ENCODE data around the gene PSMB11.
"Not testable (repeated sequence)": the region's sequence is repeated elsewhere in the genome, so short reads cannot be mapped to it uniquely, and the experiment has no call there.

The PSMB11 gene

DNA sequence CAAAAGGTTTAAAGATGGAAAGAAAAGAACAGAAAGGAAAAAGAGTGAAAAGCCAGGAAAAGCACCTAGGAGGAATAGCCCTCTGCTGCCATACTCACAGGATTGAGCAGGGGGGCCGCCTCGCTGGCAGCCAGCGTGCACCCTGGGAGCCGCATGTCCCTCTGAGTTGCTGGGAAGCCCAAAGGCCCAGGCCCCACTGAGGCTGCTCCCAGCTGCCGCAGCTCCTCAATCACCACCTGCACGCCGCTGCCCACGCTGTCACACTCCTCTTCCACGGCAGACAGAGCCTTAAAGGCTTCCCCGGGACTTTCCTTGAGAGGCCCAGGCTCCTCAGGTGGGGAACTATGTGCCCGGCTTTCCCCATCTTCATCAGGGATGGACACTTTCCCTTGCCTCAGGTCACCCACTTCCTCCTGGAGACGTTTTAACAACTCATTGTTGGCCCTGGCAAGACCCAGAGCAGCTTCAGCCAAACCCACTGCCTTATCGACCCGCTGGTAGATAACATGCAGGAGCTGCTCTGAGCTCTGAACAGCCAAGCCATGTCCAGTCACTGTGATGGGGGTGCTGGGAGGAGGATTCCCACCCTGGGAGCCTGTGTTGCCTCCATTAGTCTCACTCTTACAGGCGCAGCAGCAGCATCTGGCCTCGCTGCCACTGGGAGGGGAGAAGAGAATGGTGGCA, 43.5 kb upstream of the PSMB11 start:
- H3K4me1 ChIP-seq (ENCODE audit: insufficient read depth, low read length, poor library complexity, severe bottlenecking), result peaks cover 3% of the 10 kb centered on the region
- no peak overlapping the region for H2AFZ ChIP-seq (ENCODE audit: low read length)
- H3K79me2 ChIP-seq (ENCODE audit: insufficient read depth, low read length), result no peaks in the 10 kb centered on the region
- H3K9me3 ChIP-seq (ENCODE audit: insufficient read depth, low read depth, low read length), result no peaks in the 10 kb centered on the region
- no peak for TF ChIP-seq EZH2phosphoT487 (IDR thresholded peaks at IDR 0.05; ENCODE audit: borderline replicate concordance)
- TF ChIP-seq, protein P1, sequence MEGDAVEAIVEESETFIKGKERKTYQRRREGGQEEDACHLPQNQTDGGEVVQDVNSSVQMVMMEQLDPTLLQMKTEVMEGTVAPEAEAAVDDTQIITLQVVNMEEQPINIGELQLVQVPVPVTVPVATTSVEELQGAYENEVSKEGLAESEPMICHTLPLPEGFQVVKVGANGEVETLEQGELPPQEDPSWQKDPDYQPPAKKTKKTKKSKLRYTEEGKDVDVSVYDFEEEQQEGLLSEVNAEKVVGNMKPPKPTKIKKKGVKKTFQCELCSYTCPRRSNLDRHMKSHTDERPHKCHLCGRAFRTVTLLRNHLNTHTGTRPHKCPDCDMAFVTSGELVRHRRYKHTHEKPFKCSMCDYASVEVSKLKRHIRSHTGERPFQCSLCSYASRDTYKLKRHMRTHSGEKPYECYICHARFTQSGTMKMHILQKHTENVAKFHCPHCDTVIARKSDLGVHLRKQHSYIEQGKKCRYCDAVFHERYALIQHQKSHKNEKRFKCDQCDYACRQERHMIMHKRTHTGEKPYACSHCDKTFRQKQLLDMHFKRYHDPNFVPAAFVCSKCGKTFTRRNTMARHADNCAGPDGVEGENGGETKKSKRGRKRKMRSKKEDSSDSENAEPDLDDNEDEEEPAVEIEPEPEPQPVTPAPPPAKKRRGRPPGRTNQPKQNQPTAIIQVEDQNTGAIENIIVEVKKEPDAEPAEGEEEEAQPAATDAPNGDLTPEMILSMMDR (conservative IDR thresholded peaks at IDR 0.05; ENCODE audit: low read length), result no peak
- H3F3A ChIP-seq (ENCODE audit: low read depth), result no peaks in the 10 kb centered on the region
- H4K20me1 ChIP-seq (ENCODE audit: insufficient read depth, low read length, poor library complexity, severe bottlenecking), result no peaks in the 10 kb centered on the region
- H3K27me3 ChIP-seq (ENCODE audit: insufficient read depth, low read length, poor library complexity, severe bottlenecking), result no peaks in the 10 kb centered on the region
- H3K9me2 ChIP-seq (replicated peaks; ENCODE audit: low read depth, low read length), result no peaks in the 10 kb centered on the region
- no peak overlapping the region for H3K9ac ChIP-seq (ENCODE audit: low read depth, low read length, poor library complexity, severe bottlenecking)
- H3K4me2 ChIP-seq (ENCODE audit: low read depth, low read length, poor library complexity, severe bottlenecking), result no peak overlapping the region
- no peak overlapping the region for H3K4me3 ChIP-seq (ENCODE audit: low read length, poor library complexity, severe bottlenecking)
- H3K36me3 ChIP-seq (ENCODE audit: insufficient read depth, low read length), result no peaks in the 10 kb centered on the region

DNA sequence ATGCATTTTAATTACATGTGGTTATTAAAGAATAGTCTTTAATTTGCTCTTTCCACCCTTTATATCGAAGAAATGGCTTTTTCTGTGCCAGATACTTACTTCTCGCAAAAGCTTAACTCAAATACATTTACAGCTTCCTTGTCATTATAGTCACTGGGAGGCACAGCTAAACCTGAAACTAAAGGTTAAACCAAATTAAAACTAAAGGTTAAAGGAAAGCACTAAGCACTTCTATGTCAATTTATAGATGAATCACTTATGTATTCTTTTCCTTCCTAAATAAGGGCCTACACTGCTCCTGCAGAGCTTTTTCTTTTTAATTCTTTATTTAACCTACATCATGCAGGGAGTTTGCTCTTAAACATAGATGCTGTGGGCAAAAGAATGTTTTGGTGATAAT, 41.2 kb upstream of the PSMB11 start:
- Histone ChIP-seq H3F3A (ENCODE audit: low read depth) (no peaks in the 10 kb centered on the region), H3K27me3 (ENCODE audit: insufficient read depth, low read length, poor library complexity, severe bottlenecking) (no peaks in the 10 kb centered on the region), H3K9me3 (ENCODE audit: insufficient read depth, low read depth, low read length) (no peaks in the 10 kb centered on the region), H3K79me2 (ENCODE audit: insufficient read depth, low read length) (peaks cover 2% of the 10 kb centered on the region), H4K20me1 (ENCODE audit: insufficient read depth, low read length, poor library complexity, severe bottlenecking) (no peaks in the 10 kb centered on the region), H3K4me2 (ENCODE audit: low read depth, low read length, poor library complexity, severe bottlenecking) (no peak overlapping the region), H2AFZ (ENCODE audit: low read length) (no peak overlapping the region), H3K9me2 (replicated peaks; ENCODE audit: low read depth, low read length) (no peaks in the 10 kb centered on the region), H3K4me1 (ENCODE audit: insufficient read depth, low read length, poor library complexity, severe bottlenecking) (peaks cover 11% of the 10 kb centered on the region), H3K9ac (ENCODE audit: low read depth, low read length, poor library complexity, severe bottlenecking) (no peak overlapping the region), H3K4me3 (ENCODE audit: low read length, poor library complexity, severe bottlenecking) (no peak overlapping the region), H3K36me3 (ENCODE audit: insufficient read depth, low read length) (no peaks in the 10 kb centered on the region)
- TF ChIP-seq, protein P1 (conservative IDR thresholded peaks at IDR 0.05; ENCODE audit: low read length), result no peak
- TF ChIP-seq EZH2phosphoT487 (IDR thresholded peaks at IDR 0.05; ENCODE audit: borderline replicate concordance), result no peak

DNA sequence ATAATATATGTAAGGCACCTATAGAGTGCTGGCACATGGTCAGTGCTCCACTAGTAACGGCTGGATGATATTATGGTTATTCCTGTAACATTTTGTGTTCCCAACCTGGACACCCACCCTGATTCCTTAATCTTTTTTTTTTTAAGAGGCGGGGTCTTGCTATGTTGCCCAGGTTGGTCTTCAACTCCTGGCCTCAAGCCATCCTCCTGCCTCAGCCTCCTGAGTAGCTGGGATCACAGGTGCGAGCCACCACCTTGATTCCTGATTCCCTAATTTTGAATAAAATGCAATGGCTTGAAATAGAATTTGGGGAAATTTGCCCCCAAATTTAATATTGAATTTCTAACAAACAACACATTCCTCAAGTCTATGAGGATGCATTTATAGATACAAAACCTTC, 39.4 kb upstream of the PSMB11 start:
- Histone ChIP-seq H3K27me3 (ENCODE audit: insufficient read depth, low read length, poor library complexity, severe bottlenecking) (no peaks in the 10 kb centered on the region), H3K9me3 (ENCODE audit: insufficient read depth, low read depth, low read length) (no peaks in the 10 kb centered on the region), H3K9me2 (replicated peaks; ENCODE audit: low read depth, low read length) (no peaks in the 10 kb centered on the region), H3F3A (ENCODE audit: low read depth) (no peaks in the 10 kb centered on the region), H3K4me1 (ENCODE audit: insufficient read depth, low read length, poor library complexity, severe bottlenecking) (peaks cover 23% of the 10 kb centered on the region), H2AFZ (ENCODE audit: low read length) (no peak overlapping the region), H3K79me2 (ENCODE audit: insufficient read depth, low read length) (peaks cover 15% of the 10 kb centered on the region), H3K9ac (ENCODE audit: low read depth, low read length, poor library complexity, severe bottlenecking) (no peak overlapping the region), H3K4me3 (ENCODE audit: low read length, poor library complexity, severe bottlenecking) (no peak overlapping the region), H3K36me3 (ENCODE audit: insufficient read depth, low read length) (no peaks in the 10 kb centered on the region), H4K20me1 (ENCODE audit: insufficient read depth, low read length, poor library complexity, severe bottlenecking) (no peaks in the 10 kb centered on the region), H3K4me2 (ENCODE audit: low read depth, low read length, poor library complexity, severe bottlenecking) (no peak overlapping the region)
- TF ChIP-seq, protein P1 (conservative IDR thresholded peaks at IDR 0.05; ENCODE audit: low read length), result no peak
- no peak for TF ChIP-seq EZH2phosphoT487 (IDR thresholded peaks at IDR 0.05; ENCODE audit: borderline replicate concordance)

DNA sequence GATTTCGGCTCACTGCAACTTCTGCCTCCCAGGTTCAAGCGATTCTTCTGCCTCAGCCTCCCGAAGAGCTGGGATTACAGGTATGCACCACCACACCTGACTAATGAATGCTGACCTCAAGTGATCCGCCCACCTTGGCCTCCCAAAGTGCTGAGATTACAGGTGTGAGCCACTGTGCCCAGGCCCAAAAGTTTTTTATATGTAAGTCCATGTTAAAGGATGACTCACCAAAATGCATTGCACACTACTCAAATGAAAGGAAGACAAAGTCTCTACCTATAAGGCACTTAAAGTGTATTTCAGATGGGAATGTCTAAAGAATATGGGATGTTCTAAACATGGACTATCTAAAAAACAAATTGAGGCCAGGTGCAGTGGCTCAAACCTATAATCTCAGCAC, 37.7 kb upstream of the PSMB11 start:
- H3K79me2 ChIP-seq (ENCODE audit: insufficient read depth, low read length), result peaks cover 31% of the 10 kb centered on the region
- H3K36me3 ChIP-seq (ENCODE audit: insufficient read depth, low read length); H4K20me1 ChIP-seq (ENCODE audit: insufficient read depth, low read length, poor library complexity, severe bottlenecking); H3F3A ChIP-seq (ENCODE audit: low read depth); H3K9me2 ChIP-seq (replicated peaks; ENCODE audit: low read depth, low read length); H3K9ac ChIP-seq (ENCODE audit: low read depth, low read length, poor library complexity, severe bottlenecking); H3K9me3 ChIP-seq (ENCODE audit: insufficient read depth, low read depth, low read length); H3K27me3 ChIP-seq (ENCODE audit: insufficient read depth, low read length, poor library complexity, severe bottlenecking); H3K4me3 ChIP-seq (ENCODE audit: low read length, poor library complexity, severe bottlenecking); H3K4me2 ChIP-seq (ENCODE audit: low read depth, low read length, poor library complexity, severe bottlenecking); H2AFZ ChIP-seq (ENCODE audit: low read length): not testable (repeated sequence)
- peaks cover 39% of the 10 kb centered on the region for H3K4me1 ChIP-seq (ENCODE audit: insufficient read depth, low read length, poor library complexity, severe bottlenecking)
